GM19455 (cell line): Measurements from ENCODE around the gene IFNW1.

Experiments
- ATAC-seq: cut with Tn5 transposase; IDR thresholded peaks from one replicate; pipeline ENCODE4 v1.9.1; 2021; ENCODE audit not compliant: unreplicated experiment

IFNW1 gene

GRCh38 chr9:21110708-21111576, 30.7 kb downstream of the IFNW1 start:
- peak; percentile 98 for ATAC-seq

- no peak for ATAC-seq
These were observed 36.8 kb downstream of the IFNW1 start for GRCh38 chr9:21104787-21105186.

GRCh38 chr9:21102305-21102704, 39.3 kb downstream of the IFNW1 start:
- ATAC-seq: no peak

GRCh38 chr9:21097817-21098216, 43.8 kb downstream of the IFNW1 start:
- ATAC-seq: no peak

- no peak for ATAC-seq
These were observed 44.8 kb downstream of the IFNW1 start for GRCh38 chr9:21096901-21097255.

- peak; percentile 81 for ATAC-seq
These were observed 45.3 kb downstream of the IFNW1 start for GRCh38 chr9:21096172-21096900.

GRCh38 chr9:21095561-21095960, 46.1 kb downstream of the IFNW1 start:
- ATAC-seq: no peak
